Activated CD4-positive, alpha-beta T cell treated with anti-CD3 and anti-CD28 coated beads, Interleukin-2, amount 10 ng/mL, durations not matched to agents 24 days and 14 days (primary cell): ENCODE results near the gene MAP2K1. TPM values are rescaled to one million over a fixed set of nuclear protein-coding genes. Genes with fewer than 3 reads are reported as not detected.
"Not testable (repeated sequence)": the region's sequence is repeated elsewhere in the genome, so short reads cannot be mapped to it uniquely, and the experiment has no call there.

Source experiments
- DNase-seq: peaks from one replicate; pipeline ENCODE4 v3.0.0; 2022
- H3K27ac Mint-ChIP-seq: one replicate; pipeline ENCODE4 v1.8.0; 2022; ENCODE audit warnings: mild to moderate bottlenecking, mixed read lengths
- H3K27me3 Mint-ChIP-seq: one replicate; pipeline ENCODE4 v1.8.0; 2022; ENCODE audit warnings: mixed read lengths
- H3K36me3 Mint-ChIP-seq: one replicate; pipeline ENCODE4 v1.8.0; 2022; ENCODE audit warnings: low read depth, mild to moderate bottlenecking, mixed read lengths
- H3K4me1 Mint-ChIP-seq: one replicate; pipeline ENCODE4 v1.8.0; 2021; ENCODE audit warnings: mixed read lengths
- H3K4me3 Mint-ChIP-seq: one replicate; pipeline ENCODE4 v1.8.0; 2022; ENCODE audit warnings: mild to moderate bottlenecking, moderate library complexity, mixed read lengths
- H3K9me3 Mint-ChIP-seq: one replicate; pipeline ENCODE4 v1.8.0; 2021; ENCODE audit warnings: mixed read lengths
- intact Hi-C: fragments of 100-400 bp; cut with micrococcal nuclease; formaldehyde crosslinking; loops from one replicate; pipeline ENCODE4 v1.15.1; 2023
- total RNA-seq: library from RNA; stranded (reverse); gene quantifications from 2 replicates; pipeline ENCODE4 v1.2.3, GENCODE V29; 2022

The MAP2K1 gene
- total RNA-seq, 1 donor from 2014 or later = 106 TPM

GRCh38 chr15:66503041-66503648 lies 116.4 kb downstream of the MAP2K1 start:
- Mint-ChIP-seq H3K4me1 (peaks cover 51% of the 10 kb centered on the region), H3K36me3 (peaks cover 68% of the 10 kb centered on the region), H3K27ac (peak overlapping the region; percentile 98), H3K4me3 (peak overlapping the region; percentile 92)
- H3K9me3 Mint-ChIP-seq, DNase-seq, H3K27me3 Mint-ChIP-seq: not testable (repeated sequence)
- intact Hi-C loops = loop anchor here (10.0 kb wide), 1 partner anchor 1772 kb away; the partner anchor contains the start of gene FEM1B

DNA sequence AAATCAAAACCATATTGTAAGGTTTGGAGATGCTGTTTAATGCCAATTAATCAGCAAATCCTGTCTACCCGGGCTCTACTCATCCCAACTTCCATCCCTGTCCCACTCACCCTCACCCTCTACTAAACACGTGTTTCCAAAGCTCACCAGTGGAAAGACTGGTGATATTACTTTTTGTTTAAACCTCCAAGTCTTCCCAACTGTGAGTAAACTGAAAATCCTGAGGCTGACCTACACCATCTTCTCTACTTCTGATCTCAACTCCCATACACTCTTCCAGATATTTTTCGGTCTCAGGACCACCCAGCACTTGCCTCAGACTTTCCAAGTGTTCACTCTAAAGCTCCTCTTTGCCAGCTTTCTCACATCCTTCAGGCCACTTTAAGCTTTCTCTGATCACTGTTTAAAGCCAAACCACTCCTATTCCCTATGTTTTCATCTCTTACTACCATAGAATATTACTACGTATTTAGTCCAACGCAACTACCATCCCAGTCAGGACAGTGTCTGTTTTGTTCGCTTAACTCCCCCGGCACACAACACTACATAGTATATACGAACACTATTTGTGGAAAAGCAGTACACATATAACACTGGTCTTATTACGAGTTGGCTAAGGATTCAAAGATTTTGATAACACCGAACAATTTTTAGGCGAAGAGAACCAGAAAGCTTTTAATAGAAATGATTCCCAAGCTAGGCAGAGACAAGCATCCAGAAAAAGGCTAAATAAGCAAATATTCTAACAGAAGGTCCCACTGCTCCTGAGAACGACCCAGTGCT lies 117.3 kb downstream of the MAP2K1 start:
- Mint-ChIP-seq H3K27ac (peak overlapping the region; percentile 98), H3K9me3 (no peaks in the 10 kb centered on the region), H3K27me3 (no peaks in the 10 kb centered on the region), H3K4me1 (peaks cover 53% of the 10 kb centered on the region), H3K4me3 (peak overlapping the region; percentile 92), H3K36me3 (peaks cover 62% of the 10 kb centered on the region)
- intact Hi-C loops = loop anchor here (2.0 to 10.0 kb wide), 3 partner anchors 117 to 1771 kb away; partner anchors contain the start of genes FEM1B, MAP2K1 and SMAD6
- DNase-seq = no peak

GRCh38 chr15:66504563-66505429 lies 118.1 kb downstream of the MAP2K1 start, which contains the start of the genes RPL4 and ZWILCH:
Gene RPL4 (minus strand): TSS chr15:66504855. CDS start chr15:66504790, 65 bp downstream.
Gene ZWILCH (plus strand): TSS chr15:66505326. CDS start chr15:66505339, 13 bp downstream.
- peak; percentile 95 for DNase-seq
- H3K27me3 Mint-ChIP-seq = no peaks in the 10 kb centered on the region
- H3K9me3 Mint-ChIP-seq = no peaks in the 10 kb centered on the region
- H3K4me3 Mint-ChIP-seq = peak within 1 kb of the TSS; percentile 92
- peaks cover 48% of the 10 kb centered on the region for H3K4me1 Mint-ChIP-seq
- peak within 1 kb of the TSS; percentile 98 for H3K27ac Mint-ChIP-seq
- H3K36me3 Mint-ChIP-seq = peaks cover 56% of the 10 kb centered on the region
- intact Hi-C loops = loop anchor here (1.0 to 10.0 kb wide), 4 partner anchors 118 to 1770 kb away; partner anchors contain the start of genes FEM1B, MAP2K1, SMAD6 and TIPIN

DNA sequence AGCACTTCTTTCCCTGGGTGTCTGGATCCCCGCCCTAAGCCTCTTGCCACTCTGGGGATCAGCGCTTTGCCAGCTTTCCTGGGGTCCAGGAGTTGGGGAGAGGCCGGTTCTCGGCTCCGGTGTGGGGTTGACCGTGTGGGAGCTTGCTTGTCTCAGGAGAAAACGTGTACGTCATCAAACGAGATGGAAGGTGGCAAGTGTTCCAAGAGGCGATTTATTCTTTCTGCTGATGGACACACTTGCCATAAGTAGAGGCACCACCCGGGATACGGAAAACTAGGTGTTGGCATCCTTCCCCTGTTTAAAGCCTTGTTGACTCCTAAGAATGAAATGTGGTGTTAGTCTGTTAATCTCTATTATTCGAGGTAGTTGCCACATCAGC lies 118.7 kb downstream of the MAP2K1 start:
- DNase-seq = no peak
- peaks cover 42% of the 10 kb centered on the region for H3K4me1 Mint-ChIP-seq
- peak overlapping the region; percentile 92 for H3K4me3 Mint-ChIP-seq
- intact Hi-C loops = loop anchor here (1.0 to 10.0 kb wide), 4 partner anchors 119 to 1769 kb away; partner anchors contain the start of genes FEM1B, MAP2K1, SMAD6 and TIPIN
- no peaks in the 10 kb centered on the region for H3K9me3 Mint-ChIP-seq
- peaks cover 50% of the 10 kb centered on the region for H3K36me3 Mint-ChIP-seq
- peak overlapping the region; percentile 98 for H3K27ac Mint-ChIP-seq
- no peaks in the 10 kb centered on the region for H3K27me3 Mint-ChIP-seq

DNA sequence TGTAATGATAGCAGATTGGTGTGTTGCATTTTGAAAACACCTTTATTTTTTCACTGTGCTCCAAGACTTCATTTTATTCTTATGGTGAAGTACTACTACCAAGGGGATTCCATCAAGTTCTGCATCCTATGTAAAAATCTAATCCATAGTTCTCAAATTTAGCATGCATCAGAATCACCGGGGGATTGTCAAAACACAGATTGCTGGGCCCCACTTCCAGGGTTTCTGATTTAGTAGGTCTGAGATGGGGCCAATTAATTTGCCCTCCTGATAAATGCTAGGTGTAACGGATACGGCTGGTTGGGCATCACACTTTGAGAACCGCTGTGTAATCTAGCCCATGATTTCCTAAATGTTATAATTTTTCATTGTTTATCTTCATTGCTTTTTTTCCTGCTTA lies 119.1 kb downstream of the MAP2K1 start:
- peak overlapping the region; percentile 92 for H3K4me3 Mint-ChIP-seq
- DNase-seq = no peak
- peaks cover 42% of the 10 kb centered on the region for H3K4me1 Mint-ChIP-seq
- H3K27ac Mint-ChIP-seq = peak overlapping the region; percentile 98
- H3K9me3 Mint-ChIP-seq = no peaks in the 10 kb centered on the region
- intact Hi-C loops = loop anchor here (1.0 to 10.0 kb wide), 4 partner anchors 119 to 1769 kb away; partner anchors contain the start of genes FEM1B, MAP2K1, SMAD6 and TIPIN
- H3K36me3 Mint-ChIP-seq = peaks cover 49% of the 10 kb centered on the region
- no peaks in the 10 kb centered on the region for H3K27me3 Mint-ChIP-seq

- Mint-ChIP-seq H3K4me1 (peaks cover 26% of the 10 kb centered on the region), H3K9me3 (no peaks in the 10 kb centered on the region), H3K4me3 (no peak overlapping the region), H3K36me3 (peaks cover 24% of the 10 kb centered on the region), H3K27ac (no peak overlapping the region), H3K27me3 (no peaks in the 10 kb centered on the region)
- no peak for DNase-seq
- intact Hi-C loops = loop anchor here (10.0 kb wide), 1 partner anchor 1766 kb away; the partner anchor contains the start of gene FEM1B
Observed at GRCh38 chr15:66508293-66508883, 121.7 kb downstream of the MAP2K1 start.

DNA sequence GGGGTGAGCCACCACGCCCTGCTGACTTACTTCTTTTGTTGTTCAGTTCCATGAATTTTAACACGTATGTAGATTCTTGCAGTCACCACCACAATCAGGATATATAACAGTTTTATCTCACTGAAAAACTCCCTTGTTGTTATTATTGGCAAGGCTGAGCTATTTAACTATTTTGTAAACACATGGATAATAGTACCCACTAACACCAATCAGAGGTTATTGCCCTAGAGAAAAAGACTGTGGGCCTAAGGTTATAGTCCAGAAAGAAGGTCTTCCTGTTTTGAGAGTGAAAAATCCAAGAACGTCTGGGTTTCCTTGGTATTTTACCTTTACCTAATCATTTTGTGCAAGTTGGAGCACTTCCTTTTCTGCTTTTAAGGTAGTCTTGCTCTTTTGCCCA lies 127.9 kb downstream of the MAP2K1 start:
- no peak overlapping the region for H3K27ac Mint-ChIP-seq
- peaks cover 2% of the 10 kb centered on the region for H3K4me1 Mint-ChIP-seq

DNA sequence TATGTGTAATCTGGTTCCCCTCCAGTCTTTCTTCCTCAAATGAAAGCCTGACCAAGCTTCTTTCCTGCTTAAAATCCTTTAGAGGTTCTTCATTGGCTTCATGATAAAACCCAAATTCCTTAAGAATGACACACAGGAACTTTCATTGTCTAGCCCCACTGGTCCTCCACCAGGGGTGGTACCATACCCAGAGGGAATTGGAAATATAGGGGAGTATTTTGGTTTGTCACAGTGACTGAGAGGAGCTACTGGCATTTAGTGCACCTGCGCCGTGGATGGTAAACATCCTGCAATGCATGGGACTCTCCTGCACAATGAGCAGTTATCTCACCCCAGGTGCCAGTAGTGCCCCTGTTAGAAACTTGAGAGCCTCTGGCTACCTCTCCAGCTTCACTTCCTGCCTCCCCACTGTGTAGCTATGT lies 129.2 kb downstream of the MAP2K1 start:
- H3K4me3 Mint-ChIP-seq = no peak overlapping the region
- no peak overlapping the region for H3K27ac Mint-ChIP-seq
- H3K36me3 Mint-ChIP-seq = peaks cover 23% of the 10 kb centered on the region
- H3K27me3 Mint-ChIP-seq = no peaks in the 10 kb centered on the region
- no peaks in the 10 kb centered on the region for H3K4me1 Mint-ChIP-seq
- H3K9me3 Mint-ChIP-seq = no peaks in the 10 kb centered on the region
- intact Hi-C loops = no loop called here
- DNase-seq = no peak

More for the DNA sequence above, 127.9 kb downstream of the MAP2K1 start:
- no peaks in the 10 kb centered on the region for H3K27me3 Mint-ChIP-seq
- H3K36me3 Mint-ChIP-seq = peaks cover 26% of the 10 kb centered on the region
- no peak for DNase-seq
- H3K4me3 Mint-ChIP-seq = no peak overlapping the region
- intact Hi-C loops = no loop called here
- H3K9me3 Mint-ChIP-seq = no peaks in the 10 kb centered on the region

DNA sequence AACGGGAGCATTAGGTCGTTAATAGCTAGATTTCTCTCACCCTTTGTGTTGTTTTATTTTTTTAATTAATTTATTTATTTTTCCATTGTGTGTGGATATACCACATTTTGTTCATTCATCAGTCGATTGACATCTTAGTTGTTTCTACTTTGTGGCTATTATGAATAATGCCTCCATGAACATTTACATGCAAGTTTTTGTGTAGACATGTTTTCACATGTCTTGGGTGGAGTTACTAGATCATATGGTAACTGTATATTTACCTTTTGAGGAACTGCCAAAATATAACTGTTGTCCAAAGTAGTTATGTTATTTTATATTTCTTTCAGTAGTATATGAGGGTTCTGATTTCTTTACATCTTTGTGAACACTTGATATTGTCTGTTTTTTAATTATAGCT lies 137.2 kb downstream of the MAP2K1 start:
- intact Hi-C loops = no loop called here
- Mint-ChIP-seq H3K27me3 (no peaks in the 10 kb centered on the region), H3K36me3 (peaks cover 36% of the 10 kb centered on the region), H3K27ac (no peak overlapping the region), H3K4me1 (peaks cover 12% of the 10 kb centered on the region), H3K9me3 (no peaks in the 10 kb centered on the region), H3K4me3 (no peak overlapping the region)
- no peak for DNase-seq

DNA sequence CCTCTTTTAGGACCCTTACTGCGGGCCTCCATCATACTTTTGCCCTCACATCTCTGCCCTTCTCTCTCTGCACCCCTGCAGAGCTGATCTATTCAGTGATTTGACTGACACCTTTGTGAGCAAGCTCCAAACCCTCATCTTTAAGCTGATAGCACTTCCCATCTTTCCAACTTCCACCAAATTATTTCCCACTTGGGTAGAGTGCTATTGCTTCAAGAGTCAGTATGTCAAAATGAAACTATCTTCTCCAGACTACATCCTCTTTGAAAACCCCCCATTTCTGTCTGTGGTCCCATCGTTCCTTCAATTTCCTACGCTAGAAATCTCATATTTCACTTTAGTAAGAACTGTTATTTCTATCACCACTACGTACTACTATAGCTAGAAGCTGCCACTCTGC lies 138.1 kb downstream of the MAP2K1 start:
- H3K4me3 Mint-ChIP-seq = no peak overlapping the region
- no peak overlapping the region for H3K27ac Mint-ChIP-seq
- H3K36me3 Mint-ChIP-seq = peaks cover 40% of the 10 kb centered on the region
- no peaks in the 10 kb centered on the region for H3K9me3 Mint-ChIP-seq
- peak; percentile 43 for DNase-seq
- intact Hi-C loops = no loop called here
- H3K27me3 Mint-ChIP-seq = no peaks in the 10 kb centered on the region
- H3K4me1 Mint-ChIP-seq = peaks cover 12% of the 10 kb centered on the region

DNA sequence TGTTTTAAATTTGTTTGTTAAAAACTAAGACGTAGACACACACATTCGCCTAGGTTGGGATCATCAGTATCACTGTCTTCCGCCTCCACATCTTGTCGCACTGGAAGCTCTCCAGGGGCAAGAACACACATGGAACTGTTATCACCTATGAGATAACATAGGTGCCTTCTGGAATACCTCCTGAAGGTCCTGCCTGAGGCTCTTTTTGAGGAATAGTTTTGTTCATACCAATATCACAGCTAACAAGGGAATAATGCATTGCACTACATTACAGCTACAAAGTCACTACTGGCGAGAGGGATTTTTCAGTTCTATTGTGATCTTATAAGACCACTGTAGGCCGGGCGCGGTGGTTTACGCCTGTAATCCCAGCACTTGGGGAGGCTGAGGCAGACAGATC lies 148.3 kb downstream of the MAP2K1 start:
- intact Hi-C loops = no loop called here
- Mint-ChIP-seq H3K27ac (no peak overlapping the region), H3K36me3 (peaks cover 31% of the 10 kb centered on the region), H3K9me3 (no peaks in the 10 kb centered on the region), H3K4me3 (no peak overlapping the region), H3K27me3 (no peaks in the 10 kb centered on the region), H3K4me1 (no peaks in the 10 kb centered on the region)
- no peak for DNase-seq
